Activated CD8-positive, alpha-beta T cell treated with anti-CD3 and anti-CD28 coated beads, Interleukin-2, amount 10 ng/mL, durations not matched to agents 7 days and 5 days (primary cell): Measurements from ENCODE around the gene CCNG1. TPM values are rescaled to one million over a fixed set of nuclear protein-coding genes. Genes with fewer than 3 reads are reported as not detected.
A peak's percentile ranks its signal among the peaks of the same experiment; 100 is the strongest.

Source experiments
- ATAC-seq: fragments of 150-1000 bp; cut with Tn5 transposase; one replicate; pipeline ENCODE4 v1.10.0; 2021; ENCODE audit warnings: moderate library complexity
- CTCF ChIA-PET: fragments of 350-600 bp; sonication (Branson Sonifier 250); formaldehyde crosslinking; loops from one replicate; lab custom pipeline; 2021; ENCODE audit warnings: antibody characterized with exemption; lab: Charles Lee
- POLR2A ChIA-PET: fragments of 350-600 bp; sonication (Branson Sonifier 250); formaldehyde crosslinking; loops from one replicate; lab custom pipeline; 2021; ENCODE audit warnings: antibody characterized with exemption; lab: Charles Lee
- DNase-seq: peaks from one replicate; pipeline ENCODE4 v3.0.0-alpha.2; 2020
- H3K27ac Mint-ChIP-seq: one replicate; pipeline ENCODE4 v1.8.0; 2021; ENCODE audit warnings: mild to moderate bottlenecking, mixed read lengths
- H3K27me3 Mint-ChIP-seq: one replicate; pipeline ENCODE4 v1.8.0; 2021; ENCODE audit warnings: low read depth, mixed read lengths
- H3K36me3 Mint-ChIP-seq: one replicate; pipeline ENCODE4 v1.8.0; 2021; ENCODE audit warnings: low read depth, mixed read lengths
- H3K4me1 Mint-ChIP-seq: one replicate; pipeline ENCODE4 v1.8.0; 2021; ENCODE audit warnings: low read depth, mixed read lengths
- H3K4me3 Mint-ChIP-seq: one replicate; pipeline ENCODE4 v1.8.0; 2021; ENCODE audit warnings: mild to moderate bottlenecking, mixed read lengths
- H3K9me3 Mint-ChIP-seq: one replicate; pipeline ENCODE4 v1.8.0; 2022; ENCODE audit warnings: mixed read lengths; ENCODE audit not compliant: insufficient read depth
- total RNA-seq, 2 experiments: library from RNA; stranded (reverse); gene quantifications; one replicate each; pipeline ENCODE4 v1.2.3, GENCODE V29; 2021

Gene CCNG1
- total RNA-seq, 2 experiments from 2014 or later, result 129 to 143 TPM

GRCh38 chr5:163489055-163489744 is 51.8 kb downstream of the CCNG1 start:
- H3K27me3 Mint-ChIP-seq, result no peaks in the 10 kb centered on the region
- no peak overlapping the region for H3K4me3 Mint-ChIP-seq
- no peaks in the 10 kb centered on the region for H3K9me3 Mint-ChIP-seq
- ChIA-PET CTCF (interaction anchor here (0.9 to 2.1 kb wide), 12 partner anchors 9 to 29 kb away, joined by 3 to 7 read pairs (median 4); partner anchors contain the start of genes HMMR and MAT2B), POLR2A (interaction anchor here (1.5 to 1.6 kb wide), 2 partner anchors 16 to 30 kb away, joined by 3 to 4 read pairs; partner anchors contain the start of gene MAT2B)
- H3K4me1 Mint-ChIP-seq, result no peaks in the 10 kb centered on the region
- DNase-seq, result no peak
- peaks cover 67% of the 10 kb centered on the region for H3K36me3 Mint-ChIP-seq
- peak overlapping the region; percentile 64 for H3K27ac Mint-ChIP-seq
- ATAC-seq, result peak; percentile 60

- Mint-ChIP-seq H3K4me1 (no peaks in the 10 kb centered on the region), H3K36me3 (peaks cover 64% of the 10 kb centered on the region), H3K9me3 (no peaks in the 10 kb centered on the region), H3K27me3 (no peaks in the 10 kb centered on the region), H3K4me3 (no peak overlapping the region), H3K27ac (peak overlapping the region; percentile 64)
- ATAC-seq (no peak), DNase-seq (no peak)
- CTCF ChIA-PET, result interaction anchor here (1.1 to 2.1 kb wide), 9 partner anchors 9 to 29 kb away, joined by 3 to 7 read pairs (median 4); partner anchors contain the start of genes HMMR and MAT2B
- POLR2A ChIA-PET, result interaction anchor here (1.5 to 1.6 kb wide), 2 partner anchors 16 to 30 kb away, joined by 3 to 4 read pairs; partner anchors contain the start of gene MAT2B
Measured at GRCh38 chr5:163489745-163490075, 52.3 kb downstream of the CCNG1 start.

Other genes with a start within 250 kb of the CCNG1 start
- 10 to 100 TPM; 37.3 to 43.4 TPM for gene NUDCD2, start 22.5 kb downstream of the CCNG1 start, total RNA-seq
- gene HMMR, start 23.0 kb downstream of the CCNG1 start, total RNA-seq, result 10 to 100 TPM; 85.8 to 87.7 TPM
- 10 to 100 TPM; 69.4 to 74.1 TPM for gene MAT2B, start 68.0 kb downstream of the CCNG1 start, total RNA-seq